ENCODE results near the gene EGFL8. TPM values are rescaled to one million over a fixed set of nuclear protein-coding genes. Genes with fewer than 3 reads are reported as not detected.
"Not testable (repeated sequence)": the region's sequence is repeated elsewhere in the genome, so short reads cannot be mapped to it uniquely, and the experiment has no call there.

EGFL8 gene
- total RNA-seq, 1 donor from 2014 or later: 5.1 TPM

- intact Hi-C loops (cut with DNase I): no loop called here
Observed at GRCh38 chr6:32210191-32210601, 45.8 kb downstream of the EGFL8 start.

GRCh38 chr6:32211432-32211831, 47.0 kb downstream of the EGFL8 start:
- DNase-seq (ENCODE audit: low spot score); intact Hi-C loops (cut with DNase I): not testable (repeated sequence)

More at GRCh38 chr6:32210191-32210601, 45.8 kb downstream of the EGFL8 start:
- DNase-seq (ENCODE audit: low spot score): peak; percentile 51

GRCh38 chr6:32212076-32212760, 47.8 kb downstream of the EGFL8 start:
- peak; percentile 53 for DNase-seq (ENCODE audit: low spot score)
- intact Hi-C loops (cut with DNase I): no loop called here

- intact Hi-C loops (cut with DNase I): no loop called here
- no peak for DNase-seq (ENCODE audit: low spot score)
Observed at GRCh38 chr6:32213649-32214048, 49.3 kb downstream of the EGFL8 start.

- DNase-seq (ENCODE audit: low spot score): no peak
- intact Hi-C loops (cut with DNase I): no loop called here
Observed at GRCh38 chr6:32214126-32214525, 49.7 kb downstream of the EGFL8 start.

- intact Hi-C loops (cut with DNase I): no loop called here
- DNase-seq (ENCODE audit: low spot score): no peak
Observed at GRCh38 chr6:32215617-32216016, 51.2 kb downstream of the EGFL8 start.

GRCh38 chr6:32216285-32216684, 51.9 kb downstream of the EGFL8 start:
- DNase-seq (ENCODE audit: low spot score): no peak
- intact Hi-C loops (cut with DNase I): no loop called here

GRCh38 chr6:32216998-32217397, 52.6 kb downstream of the EGFL8 start:
- DNase-seq (ENCODE audit: low spot score): no peak
- intact Hi-C loops (cut with DNase I): no loop called here

Small RNAs within 50 kb of the gene (microRNA-seq; reads per million reads assigned to microRNA genes)
- gene MIR6721 (not detected), gene MIR6833 (not detected)

Other genes with a start within 250 kb of the EGFL8 start
- gene C2, start 236.9 kb upstream of the EGFL8 start, total RNA-seq: 5.1 TPM
- gene CFB, start 218.5 kb upstream of the EGFL8 start, total RNA-seq: 5.0 TPM
- gene NELFE, start 205.6 kb upstream of the EGFL8 start, total RNA-seq: 46.7 TPM
- gene SKIC2, start 205.4 kb upstream of the EGFL8 start, total RNA-seq: 33.2 TPM
- 14.0 TPM for gene DXO, start 192.5 kb upstream of the EGFL8 start, total RNA-seq
- 131 TPM for gene C4A, start 182.5 kb upstream of the EGFL8 start, total RNA-seq
- 92.4 TPM for gene C4B, start 149.8 kb upstream of the EGFL8 start, total RNA-seq
- 2.0 TPM for gene CYP21A2, start 126.2 kb upstream of the EGFL8 start, total RNA-seq
- 59.9 TPM for gene TNXB, start 55.3 kb upstream of the EGFL8 start, total RNA-seq
- 40.8 TPM for gene ATF6B, start 36.3 kb upstream of the EGFL8 start, total RNA-seq
- 1.9 TPM for gene FKBPL, start 34.3 kb upstream of the EGFL8 start, total RNA-seq
- 0.83 TPM for gene PRRT1, start 12.7 kb upstream of the EGFL8 start, total RNA-seq
- gene PPT2, start 10.5 kb upstream of the EGFL8 start, total RNA-seq: 15.6 TPM
- 47.2 TPM for gene AGPAT1, start 11.5 kb downstream of the EGFL8 start, total RNA-seq
- 60.7 TPM for gene RNF5, start 13.8 kb downstream of the EGFL8 start, total RNA-seq
- 3.5 TPM for gene AGER, start 19.7 kb downstream of the EGFL8 start, total RNA-seq
- gene PBX2, start 25.6 kb downstream of the EGFL8 start, total RNA-seq: 46.9 TPM
- gene GPSM3, start 28.0 kb downstream of the EGFL8 start, total RNA-seq: 6.9 TPM
- gene NOTCH4, start 59.5 kb downstream of the EGFL8 start, total RNA-seq: 31.2 TPM
- not detected for gene TSBP1, start 207.3 kb downstream of the EGFL8 start, total RNA-seq
- not detected for gene BTNL2, start 242.6 kb downstream of the EGFL8 start, total RNA-seq

Measured in cardiac septum (tissue), 1 donor.